CD4-positive, alpha-beta T cell treated with Interleukin-6 for 4 hours (primary cell): ENCODE data around the gene IGSF9.

ENCODE experiments used
- DNase-seq: peaks from one replicate; pipeline ENCODE4 v3.0.0-alpha.2; 2020; ENCODE audit warnings: mixed read lengths

The IGSF9 gene

DNA sequence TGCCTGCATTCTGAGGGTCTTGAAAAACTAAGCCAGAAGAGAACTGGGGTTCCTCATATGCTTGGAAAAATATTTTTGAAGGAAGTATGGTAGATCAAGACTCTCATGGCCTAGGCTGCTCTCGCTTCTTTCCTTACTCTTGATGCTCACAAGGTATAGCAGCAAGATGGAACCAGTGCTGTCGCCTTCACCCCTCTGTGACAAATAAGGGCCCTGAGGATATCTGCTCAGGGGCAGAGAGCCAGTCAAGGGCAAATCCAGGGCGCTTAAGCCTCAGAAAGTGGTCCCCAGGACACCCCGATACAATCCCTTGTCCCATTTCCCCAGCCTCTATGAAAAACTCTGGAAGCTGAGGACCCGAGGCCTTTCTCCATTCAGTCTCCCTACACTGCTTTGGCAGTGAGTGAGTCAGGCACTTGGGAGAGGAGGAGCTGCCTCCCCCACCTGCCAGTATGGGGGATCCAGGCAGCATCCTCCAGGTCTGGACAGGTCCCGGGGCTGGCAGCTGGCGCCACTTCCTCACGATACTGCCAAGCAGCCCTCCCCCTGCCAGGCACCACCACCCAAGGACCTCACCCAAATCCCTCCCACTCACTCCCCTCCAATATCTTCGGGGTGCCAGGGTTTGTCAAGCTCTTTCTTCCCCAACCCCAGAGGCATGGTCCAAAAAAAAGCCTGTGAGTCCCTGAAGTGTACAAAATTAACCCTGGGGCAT lies 1.3 kb downstream of the IGSF9 start:
- no peak for DNase-seq

DNA sequence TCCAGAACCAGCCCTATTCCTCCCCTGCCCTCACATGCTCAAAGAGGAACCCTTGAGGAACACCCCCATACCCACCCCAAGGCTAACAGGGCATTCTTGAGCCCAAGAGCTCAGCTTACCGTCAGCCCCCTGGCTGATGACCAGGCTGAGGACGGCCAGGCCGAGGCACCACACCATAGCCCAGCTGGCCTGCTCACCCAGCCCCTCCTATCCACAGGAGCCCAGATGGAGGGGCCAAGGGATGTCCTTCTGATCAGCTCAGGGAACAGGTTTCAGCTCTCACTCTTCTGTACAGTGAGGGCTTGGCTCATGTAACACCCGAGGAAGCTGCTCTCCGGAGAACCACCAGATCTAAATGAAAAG lies 2.2 kb downstream of the IGSF9 start:
- no peak for DNase-seq

DNA sequence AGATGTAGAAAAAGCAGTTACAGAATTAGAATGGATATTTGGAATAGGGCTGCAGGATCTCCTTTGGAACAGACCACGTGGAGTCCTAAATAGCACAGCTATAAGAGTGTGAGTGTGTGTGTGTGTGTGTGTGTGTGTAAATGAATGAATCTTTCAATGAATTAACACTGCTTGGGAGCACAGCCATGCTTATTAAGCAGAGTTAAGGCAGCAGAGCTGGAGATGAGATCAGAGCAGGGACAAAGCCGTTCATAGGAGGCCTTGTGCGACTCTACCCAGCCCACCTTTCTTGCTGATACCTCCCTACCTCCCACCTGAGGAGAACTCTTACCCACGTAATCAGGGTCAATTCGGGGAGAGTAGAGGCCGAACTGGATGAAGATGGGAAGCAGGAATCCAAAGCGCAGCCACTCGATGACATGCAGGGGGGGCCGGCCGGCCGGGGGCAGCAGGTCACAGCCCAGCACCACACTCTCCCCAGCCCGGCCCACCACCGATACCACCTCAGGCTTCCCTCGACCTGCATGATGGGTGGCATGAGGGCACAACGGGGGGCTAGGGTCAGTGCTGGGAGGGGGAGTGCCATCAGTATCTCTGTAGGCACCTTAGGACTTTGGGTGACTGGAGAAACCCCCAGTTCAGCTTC lies 2.7 kb downstream of the IGSF9 start:
- DNase-seq: no peak

DNA sequence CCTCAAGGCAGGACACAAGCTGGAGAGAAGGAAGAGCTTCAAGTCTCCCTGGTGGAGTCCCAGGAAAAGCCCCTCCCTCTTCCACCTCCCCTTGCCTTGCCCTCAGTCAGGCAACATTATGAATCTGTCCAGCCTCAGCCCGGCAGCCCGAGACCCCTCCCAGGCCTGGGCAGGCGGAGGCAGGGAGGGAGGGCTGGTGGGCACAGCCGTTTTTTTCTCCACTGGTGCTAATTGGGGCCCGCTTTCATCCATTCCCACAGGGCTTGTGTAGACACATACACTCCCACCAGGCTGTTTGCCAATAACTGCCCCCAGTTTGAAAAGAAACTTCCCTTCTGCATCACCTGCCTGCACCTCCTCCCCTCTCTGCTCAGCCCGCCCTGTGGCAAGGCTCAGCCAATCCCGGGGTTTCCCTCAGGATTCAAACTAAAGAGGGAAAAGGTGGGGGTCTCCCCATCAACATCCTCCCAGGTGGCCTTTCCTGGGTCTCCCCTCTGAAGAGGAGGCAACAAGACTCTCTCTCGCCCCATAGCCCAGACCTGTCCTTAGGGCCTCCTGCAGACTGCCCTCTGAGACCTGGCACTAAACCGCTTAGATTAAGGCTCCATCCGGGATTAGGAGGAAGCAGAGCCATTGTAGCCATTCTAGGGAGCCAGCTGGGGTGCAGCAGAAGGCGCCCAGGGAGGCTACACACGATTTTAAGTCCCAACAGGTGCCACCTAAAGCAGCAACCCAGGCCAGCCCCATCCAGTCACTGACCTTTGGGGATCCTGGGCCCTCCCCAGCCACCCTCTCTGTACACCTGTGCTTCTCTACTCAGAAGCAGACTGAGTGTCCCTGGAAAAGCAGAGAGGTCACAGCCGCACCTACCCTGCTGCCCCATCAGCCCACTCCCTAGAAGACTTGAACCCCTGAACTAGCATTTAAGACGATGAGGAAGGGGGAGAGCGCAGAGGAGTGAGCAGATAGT lies 3.5 kb downstream of the IGSF9 start:
- DNase-seq: no peak

DNA sequence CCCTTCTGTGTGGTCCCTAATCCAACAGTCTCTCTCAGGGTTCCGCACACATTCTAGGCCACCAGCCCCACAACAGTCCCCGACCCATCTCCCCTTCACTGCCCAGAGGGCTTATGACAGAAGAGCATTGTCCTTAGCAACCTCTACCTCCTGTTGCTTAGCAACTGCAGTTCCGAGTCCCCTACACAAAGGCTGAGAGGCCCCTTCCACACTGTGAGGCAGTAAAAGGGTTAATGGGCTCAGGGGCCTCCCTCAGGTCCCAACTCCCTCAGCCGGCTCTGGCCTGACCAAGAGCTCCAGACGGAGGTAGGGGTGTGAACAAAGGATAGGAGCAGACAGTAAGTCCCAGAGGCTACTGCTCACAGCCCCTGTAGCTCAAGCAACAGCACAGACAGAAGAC lies 4.3 kb downstream of the IGSF9 start:
- DNase-seq: no peak

DNA sequence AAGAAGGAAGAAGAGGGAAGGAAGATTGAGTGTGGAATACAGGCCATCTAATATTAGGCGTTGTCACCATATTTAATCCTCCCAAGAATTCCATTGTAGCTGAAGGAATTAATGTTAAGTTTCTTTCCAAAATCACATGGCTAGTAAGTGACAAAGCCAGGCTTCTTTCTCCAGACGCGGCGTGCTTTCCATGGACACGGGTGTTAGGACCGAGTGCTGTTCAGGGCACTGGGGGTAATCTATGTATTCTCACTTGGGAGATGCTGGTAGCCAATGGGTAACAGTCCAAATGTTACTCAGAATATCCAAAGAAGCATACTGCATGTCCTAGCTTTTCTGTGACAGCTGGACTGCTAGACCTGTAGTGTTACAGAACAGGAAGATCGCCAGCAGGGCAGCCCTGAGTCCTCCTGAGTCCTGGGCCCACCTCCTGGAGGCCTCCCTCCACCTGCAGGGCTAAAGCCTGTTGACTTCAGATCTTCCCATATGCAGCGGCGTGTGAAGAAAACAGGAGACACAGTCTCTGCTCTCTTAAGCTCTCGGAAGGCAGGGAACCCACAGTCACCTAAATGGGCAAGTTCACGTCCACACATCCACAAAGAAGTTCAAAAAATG lies 5.3 kb downstream of the IGSF9 start:
- DNase-seq: no peak

DNA sequence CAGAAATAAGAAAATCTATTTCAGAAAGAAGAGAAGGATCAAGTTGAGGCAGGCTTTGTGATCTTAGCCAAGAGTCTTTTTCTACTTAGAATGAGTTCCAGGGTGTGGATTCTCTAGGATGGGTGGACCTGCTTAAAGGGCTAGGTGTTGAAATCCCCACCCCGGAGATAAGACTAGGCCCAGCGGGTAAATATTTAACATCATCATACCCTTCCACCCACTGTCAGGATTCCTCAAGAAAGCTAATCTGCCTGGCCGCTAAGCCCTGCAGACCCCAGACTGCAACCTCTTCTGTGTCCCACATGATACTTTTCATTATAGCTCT lies 5.8 kb downstream of the IGSF9 start:
- DNase-seq: no peak

DNA sequence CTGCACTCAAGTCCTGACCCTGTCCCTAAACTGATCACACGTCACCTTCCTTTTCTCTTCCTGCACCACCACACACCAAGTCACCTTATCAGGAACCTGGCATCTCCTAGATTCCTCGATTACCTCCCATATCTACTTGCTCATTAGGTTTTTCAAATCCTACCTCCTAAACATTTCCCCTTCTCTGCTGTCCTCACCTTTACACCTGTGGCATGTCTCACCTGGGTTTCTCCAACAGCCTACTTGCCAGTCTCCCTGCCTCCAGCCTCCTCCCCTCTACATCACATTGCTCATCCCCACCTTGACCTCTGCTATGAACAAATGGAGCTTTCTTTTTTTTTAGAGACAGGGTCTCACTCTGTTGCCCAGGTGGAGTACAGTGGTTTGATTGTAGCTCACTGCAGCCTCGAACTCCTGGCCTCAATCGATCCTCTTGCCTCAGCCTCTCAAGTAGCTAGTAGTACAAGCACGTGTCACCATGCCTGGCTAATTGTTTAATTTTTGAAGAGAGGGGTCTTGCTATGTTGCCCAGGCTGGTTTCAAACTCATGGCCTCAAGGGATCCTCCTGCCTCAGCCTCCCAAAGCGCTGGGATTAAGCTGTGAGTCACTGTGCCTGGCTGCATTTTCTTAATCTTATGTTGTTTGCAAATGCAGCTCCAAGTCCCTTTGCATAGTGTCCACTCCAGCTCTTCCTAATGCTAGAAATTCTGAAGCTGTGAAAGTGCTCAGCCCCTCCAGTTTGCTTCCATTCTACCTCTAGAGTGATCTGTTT lies 6.3 kb downstream of the IGSF9 start:
- no peak for DNase-seq

DNA sequence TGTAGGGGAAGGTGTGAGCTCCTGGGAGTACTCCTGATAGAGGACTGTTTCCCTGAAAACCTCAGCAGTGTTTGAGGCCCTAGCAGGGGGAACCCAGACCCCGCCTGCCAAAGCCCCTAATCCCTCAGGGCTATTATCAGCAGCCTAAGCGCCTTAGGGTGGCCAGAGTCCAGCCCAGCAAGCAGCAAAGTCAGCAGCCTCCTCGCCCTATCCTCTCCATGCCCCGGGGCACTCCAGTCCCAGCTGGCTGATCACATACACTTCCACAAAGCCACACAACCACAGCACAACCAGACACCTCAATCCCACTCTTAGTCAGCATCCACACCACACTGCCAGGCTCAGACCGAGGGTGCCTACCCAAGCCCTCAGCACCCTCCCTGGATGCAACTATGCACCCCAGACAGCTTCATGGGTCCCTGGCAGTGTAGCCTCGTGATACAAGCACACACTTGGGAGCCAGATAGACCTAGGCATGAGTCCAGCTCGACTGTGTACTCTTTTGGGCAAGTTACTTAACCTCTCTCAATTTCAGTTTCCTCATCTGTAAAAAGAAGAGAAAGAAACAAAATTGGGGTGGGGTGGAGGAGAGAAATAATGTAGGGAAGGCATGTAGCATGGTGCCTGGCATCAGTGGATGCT lies 7.1 kb downstream of the IGSF9 start:
- no peak for DNase-seq

DNA sequence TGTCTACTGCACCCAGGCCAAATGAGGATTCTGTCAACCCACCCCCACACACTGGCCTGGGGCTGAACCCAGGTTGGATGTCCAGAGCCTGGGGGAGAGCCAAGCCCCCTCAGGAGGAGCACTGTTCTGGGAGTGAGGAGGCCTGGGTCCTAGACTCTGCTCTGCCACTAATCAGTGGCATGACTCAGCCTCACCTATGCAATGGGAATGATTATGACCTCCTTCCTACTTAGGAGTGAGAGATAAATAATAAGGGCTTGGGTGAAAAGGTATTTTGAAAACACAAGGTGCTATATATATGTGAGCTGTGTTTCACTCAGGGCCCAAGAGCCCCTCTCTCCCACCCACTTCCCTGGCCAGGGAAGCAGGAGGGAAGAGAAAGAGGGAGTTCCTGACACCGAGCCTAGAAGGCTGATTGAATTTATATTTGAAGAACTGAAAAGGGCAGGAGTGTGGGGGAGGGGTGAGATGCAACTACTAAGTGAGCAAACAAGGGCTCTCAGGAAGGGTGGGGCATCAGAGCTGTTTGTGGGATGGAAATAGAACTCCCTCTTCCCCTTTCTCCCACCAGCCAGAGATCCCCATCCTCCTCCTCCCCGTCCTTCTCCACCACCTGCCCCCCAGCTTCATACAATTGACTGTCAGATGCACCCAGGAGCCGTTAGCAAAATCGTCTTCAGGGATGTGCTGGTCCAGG lies 8.2 kb downstream of the IGSF9 start:
- no peak for DNase-seq

DNA sequence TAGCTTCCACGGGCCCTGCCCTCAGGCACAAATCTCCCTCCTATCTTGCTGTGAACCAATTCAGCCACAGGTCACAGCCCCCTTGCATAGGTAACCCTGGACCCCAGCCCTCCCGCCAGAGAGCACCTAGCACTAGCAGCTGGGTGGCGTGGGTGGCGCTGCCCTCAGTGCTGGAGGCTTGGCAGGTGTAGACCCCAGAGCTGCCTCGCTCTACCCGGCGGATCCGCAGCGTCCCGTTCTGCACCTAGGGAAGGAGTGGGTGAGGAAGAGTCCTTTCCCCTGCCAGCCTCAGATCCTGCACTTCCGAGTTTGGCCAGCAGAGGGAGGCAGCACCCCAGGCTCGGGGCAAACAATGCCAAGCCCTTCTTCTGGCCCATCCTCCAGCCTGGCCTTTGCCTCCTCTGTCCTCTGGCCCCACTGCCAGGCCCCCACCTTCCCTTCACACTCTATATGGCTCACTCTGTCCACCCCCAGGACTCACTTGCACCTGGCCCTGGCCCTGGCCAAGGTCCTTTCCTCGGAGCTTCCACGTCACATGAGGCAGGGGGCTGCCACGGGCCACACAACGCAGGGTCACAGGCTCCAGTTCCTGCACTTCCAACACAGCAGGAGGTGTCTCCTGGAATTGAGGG lies 9.0 kb downstream of the IGSF9 start:
- DNase-seq: peak; percentile 85

DNA sequence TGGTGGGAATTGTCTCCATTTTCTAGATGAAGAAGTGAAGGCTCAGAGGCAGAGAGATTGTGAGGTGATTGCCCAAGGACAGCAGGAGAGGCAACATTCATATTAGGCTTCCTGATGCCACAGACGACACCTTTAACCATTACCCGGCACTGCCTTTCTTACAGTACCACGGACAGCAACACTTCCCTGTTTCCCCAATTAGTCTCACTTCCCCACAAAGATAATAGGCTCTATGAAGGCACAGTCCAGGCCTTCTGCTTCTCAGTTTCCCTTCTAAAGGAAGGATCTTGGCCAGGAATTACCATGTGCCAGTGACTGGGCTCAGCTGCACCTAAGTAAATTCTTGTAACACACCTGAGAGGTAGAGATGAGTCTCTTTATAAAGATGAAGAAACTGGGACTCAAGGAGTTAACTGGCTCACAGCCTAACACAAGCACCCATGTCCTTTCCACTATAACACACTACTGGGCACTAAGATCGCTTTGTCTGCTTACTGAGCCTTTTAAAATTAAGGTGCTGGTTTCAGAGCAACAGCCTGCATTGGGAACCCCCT lies 9.6 kb downstream of the IGSF9 start:
- no peak for DNase-seq

DNA sequence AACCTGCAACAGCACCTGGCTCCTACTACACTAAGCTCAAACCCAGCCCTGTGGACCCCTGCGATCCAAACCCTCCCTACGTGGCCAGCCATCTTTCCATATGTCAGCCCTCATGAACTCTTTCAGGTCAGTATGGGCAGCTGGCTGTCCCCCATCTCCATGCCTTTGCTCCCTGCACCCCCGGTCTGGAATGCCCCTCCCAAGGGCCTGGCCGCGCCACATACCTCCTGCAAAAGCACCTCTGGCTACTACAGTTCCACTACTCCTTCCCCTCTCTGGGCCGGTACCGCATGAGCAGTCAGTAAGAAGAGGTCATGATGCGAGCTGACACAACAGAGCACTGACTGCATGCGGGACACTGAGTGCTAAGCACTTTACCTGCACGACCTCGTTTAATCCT lies 10.1 kb downstream of the IGSF9 start:
- no peak for DNase-seq

DNA sequence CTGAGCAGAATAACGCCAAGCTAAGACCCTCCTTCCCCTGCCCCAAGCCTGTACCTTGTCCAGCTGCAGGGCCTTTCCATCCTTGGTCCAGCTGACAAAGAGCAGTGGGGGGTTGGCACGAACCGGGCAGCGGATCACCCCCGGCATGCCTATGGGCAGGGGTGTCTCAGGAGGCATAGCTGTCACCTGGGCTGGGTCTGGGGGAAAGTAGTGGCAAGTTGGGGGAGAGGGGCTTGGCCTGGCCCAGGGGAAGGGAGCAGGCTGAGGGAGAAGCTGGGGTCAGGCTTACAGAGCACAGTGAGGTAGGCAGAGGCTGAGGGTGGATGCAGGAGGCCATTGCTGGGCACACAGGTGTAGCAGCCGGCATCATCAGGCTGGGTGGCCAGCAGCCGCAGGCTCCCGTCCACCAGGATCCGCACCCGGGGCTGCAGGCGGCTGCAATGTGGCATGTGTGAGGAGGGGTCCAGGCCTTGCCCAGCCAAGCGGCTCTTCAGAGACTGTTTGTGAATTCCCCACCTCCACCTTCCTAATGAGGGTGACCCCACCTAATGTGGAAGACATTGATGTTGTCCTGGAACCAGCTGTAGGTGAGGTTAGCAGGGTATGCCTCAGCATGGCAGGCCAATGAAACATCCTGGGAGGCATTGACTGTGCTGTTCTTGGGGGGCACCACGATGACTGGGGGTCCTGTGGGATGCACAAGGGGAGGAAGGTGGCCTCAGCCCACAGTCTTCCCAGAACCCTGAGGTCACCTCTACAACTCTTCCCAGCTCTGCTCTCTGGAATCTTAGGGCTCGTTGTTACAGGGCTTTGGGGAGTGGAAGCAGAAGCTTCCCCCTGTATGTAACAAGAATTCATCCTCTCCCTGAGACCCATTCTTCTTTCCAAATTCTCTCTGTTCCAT lies 11.0 kb downstream of the IGSF9 start:
- no peak for DNase-seq

DNA sequence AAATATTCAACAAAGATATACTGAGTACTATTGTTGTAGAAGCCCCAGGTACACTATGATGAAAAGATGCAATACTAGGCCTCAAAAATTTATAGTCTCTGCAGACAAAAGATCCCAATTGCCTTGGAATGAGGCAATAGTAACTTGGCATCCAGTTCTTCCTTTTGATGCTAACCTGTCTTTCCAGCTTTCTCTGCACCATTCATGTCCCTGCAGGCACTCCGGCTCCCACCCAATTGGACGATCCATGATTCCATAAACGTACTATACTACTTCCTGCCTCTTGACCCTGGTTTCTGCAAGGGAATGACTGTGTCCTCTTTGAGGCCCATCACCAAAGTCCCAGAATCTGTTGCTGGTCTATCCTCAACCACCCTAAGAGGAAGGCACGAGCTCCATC lies 12.1 kb downstream of the IGSF9 start:
- no peak for DNase-seq

DNA sequence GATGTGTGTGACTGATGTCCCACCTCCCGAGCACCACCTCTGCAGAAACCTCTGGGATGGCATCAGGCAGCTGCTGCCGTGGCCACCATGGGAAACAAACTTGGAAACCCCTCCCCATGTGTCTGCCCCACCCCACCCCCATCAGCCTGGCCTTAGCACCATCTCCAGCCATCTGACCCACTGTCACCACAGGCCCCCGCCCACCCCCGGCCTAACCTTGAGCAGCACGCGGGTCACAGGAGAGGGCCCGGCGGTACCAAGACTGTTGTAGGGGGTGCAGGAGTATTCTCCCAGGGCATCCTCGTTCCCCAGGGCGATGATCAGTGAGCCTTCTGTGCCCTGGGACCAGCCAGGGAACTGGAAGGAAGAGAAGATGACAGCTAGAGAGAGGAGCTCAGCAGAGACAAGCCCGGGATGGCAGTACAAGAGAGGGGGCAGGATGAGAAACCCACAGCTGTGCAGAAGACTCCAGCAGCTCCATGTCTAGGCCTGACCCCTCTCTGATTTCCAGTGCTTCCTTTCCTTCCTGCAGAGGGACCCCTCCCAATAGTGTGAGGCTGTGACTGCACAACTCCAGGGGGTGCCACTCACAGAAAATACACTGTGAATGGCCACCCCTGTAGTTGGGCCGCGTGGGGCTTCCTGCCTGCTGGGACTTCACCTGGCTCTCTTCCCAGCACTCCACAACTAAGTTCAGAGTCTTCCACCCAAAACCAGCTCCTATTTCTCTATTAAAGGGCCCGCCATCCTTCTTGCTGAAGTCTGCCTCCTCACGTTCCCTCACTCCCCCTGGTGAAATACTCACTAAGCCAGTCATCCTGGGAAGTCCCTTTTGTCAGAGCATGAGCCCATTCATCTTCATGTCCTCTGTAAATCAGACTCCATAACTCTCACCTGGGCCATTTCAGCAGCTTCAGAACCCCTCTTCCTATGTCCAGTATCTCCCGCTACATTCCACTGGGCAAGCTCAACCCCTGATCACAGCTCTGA lies 12.8 kb downstream of the IGSF9 start:
- DNase-seq: no peak

DNA sequence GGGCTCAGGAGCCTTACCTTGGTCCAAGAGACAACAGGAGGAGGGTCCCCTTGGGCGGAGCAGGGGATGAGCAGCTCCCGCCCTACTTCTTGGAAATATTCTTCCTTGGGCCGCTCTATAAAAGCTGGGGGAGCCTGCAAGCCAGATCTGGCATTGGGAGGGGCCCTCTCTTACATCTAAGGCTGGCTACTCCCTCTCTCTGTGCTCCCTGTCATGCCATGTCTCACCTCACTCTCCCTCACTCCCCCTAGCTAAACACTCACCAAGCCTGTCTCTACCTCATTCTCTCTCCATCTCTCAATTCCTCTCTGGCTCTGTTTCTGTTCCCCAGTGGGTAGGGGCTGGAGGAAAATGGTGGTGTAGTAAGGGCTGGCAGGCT lies 13.6 kb downstream of the IGSF9 start:
- DNase-seq: no peak

DNA sequence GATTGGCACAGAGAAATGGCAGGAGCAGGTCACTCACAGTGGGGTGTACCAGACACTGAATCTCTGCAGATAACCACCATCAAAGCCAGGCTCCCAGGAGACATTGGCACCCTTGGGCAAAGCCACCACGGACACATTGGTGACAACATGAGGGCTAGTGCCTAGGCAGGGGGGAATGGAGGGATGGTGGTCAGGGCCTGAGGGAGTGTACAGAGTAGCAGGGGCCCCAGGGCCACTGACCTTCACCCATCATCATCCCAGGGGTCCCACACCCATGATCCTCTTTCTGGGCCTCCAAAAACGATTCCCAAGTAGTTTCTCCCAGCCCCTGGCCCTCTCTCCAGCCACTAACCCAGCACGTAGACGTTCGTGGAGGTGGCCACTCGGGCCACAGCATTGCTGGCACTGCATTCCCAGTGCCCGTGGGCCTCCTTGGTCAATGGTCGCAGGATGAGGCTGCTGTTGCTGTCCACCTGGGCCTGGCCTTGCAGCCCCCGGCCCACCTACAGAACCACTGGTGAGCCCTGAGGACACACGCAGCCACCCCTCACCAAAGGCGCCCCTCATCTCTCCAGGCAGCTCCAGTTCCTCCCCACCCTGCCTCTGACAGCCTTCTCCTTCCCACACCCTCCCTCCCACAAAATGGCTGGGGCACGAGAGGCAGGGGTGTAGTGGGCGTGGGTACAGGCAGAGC lies 14.2 kb downstream of the IGSF9 start:
- DNase-seq: no peak
